GM19455 (cell line): ENCODE results near the gene TMEM30B.

Experiments
- ATAC-seq: cut with Tn5 transposase; IDR thresholded peaks from one replicate; pipeline ENCODE4 v1.9.1; 2021; ENCODE audit not compliant: unreplicated experiment

Gene TMEM30B

GRCh38 chr14:61238611-61239245, 42.4 kb downstream of the TMEM30B start:
- no peak for ATAC-seq

- ATAC-seq, result no peak
Observed at GRCh38 chr14:61234215-61234916, 46.8 kb downstream of the TMEM30B start.

GRCh38 chr14:61233436-61233956, 47.6 kb downstream of the TMEM30B start:
- no peak for ATAC-seq

GRCh38 chr14:61231810-61232209, 49.3 kb downstream of the TMEM30B start:
- no peak for ATAC-seq

- ATAC-seq, result no peak
Observed at GRCh38 chr14:61229981-61230380, 51.2 kb downstream of the TMEM30B start.

- ATAC-seq, result no peak
Observed at GRCh38 chr14:61229475-61229888, 51.7 kb downstream of the TMEM30B start.

- ATAC-seq, result no peak
Observed at GRCh38 chr14:61227884-61228591, 53.1 kb downstream of the TMEM30B start.
